ENCODE measurements around the gene RPS6KA1.

The RPS6KA1 gene

DNA sequence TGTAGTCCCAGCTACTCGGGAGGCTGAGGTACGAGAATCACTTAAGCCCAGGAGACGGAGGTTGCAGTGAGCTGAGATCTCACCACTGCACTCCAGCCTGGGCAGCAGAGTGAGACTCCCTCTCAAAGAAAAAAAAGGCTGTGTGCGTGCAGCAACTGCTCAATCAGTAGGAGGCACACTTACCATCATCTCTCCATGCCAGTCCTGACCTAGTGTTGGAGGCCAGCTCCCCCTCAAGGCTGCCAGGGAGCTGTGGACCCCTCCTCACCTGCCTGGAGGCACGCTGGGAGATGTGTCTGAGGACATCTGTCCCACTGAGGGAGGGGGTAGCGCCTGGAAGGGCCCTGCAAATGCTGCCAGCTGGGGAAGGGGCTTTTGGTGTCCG, 11.9 kb downstream of the RPS6KA1 start:
- Histone ChIP-seq H3K36me3 (ENCODE audit: control insufficient read depth, insufficient read depth, low read length) (peaks cover under 1% of the 10 kb centered on the region; the same call in 1 of the 2 replicates), H3K9me3 (ENCODE audit: control insufficient read depth, insufficient read depth, low read length) (no peaks in the 10 kb centered on the region), H3K27ac (ENCODE audit: low read length) (no peak overlapping the region), H3K27me3 (ENCODE audit: control insufficient read depth, insufficient read depth, low read length) (no peaks in the 10 kb centered on the region), H3K4me1 (ENCODE audit: control insufficient read depth, insufficient read depth, low read length) (peaks cover 8% of the 10 kb centered on the region), H3K4me3 (ENCODE audit: low read length) (no peak overlapping the region)
- WGBS (ENCODE audit: insufficient coverage, insufficient read length): no CpG with 5 or more reads among the region's 7 CpGs
- DNase-seq (ENCODE audit: low read depth, low spot score): no peak

DNA sequence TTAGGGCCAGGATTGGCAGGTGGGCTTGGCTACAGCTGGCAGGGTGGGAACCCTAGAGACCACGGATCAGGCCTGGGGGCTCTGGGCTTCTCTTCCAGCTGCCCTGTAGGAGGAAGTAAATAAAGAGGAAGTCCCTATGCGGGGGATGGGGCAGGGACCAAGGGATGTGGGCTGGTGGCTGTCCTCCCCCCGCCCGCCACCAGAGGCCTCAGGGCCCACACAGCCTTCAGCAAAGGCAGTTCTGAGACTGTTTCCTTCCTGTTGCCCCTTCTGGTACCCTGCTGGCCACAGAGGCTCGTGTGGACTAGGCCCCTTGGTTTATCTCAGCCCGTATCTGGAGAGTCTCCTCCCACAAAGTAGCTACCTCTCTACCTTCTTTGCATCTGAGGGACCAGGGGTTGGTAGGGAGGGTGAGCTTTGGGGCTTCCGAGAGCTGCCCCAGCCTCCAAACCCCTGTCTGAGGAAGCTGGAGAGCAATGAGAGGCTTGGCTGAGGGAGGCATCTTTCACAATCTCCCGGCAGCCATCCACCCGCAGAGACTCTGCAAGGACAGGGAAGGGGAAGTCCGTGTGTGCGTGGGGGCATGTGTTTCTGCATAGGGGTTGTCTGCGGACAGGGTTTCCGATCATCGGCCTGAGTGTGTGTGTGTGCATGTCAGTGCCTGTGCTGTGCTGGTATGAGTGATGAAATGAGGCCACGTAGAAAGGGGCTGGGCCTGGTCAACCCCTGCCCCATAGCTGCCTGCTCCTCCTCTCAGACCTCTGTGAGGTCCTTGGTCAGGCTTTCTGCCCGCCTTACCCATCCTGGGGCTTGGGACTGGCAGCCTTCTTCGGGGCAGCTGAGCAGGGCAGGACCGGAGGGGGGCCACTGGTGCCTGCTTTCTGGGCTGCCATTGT, 12.5 kb downstream of the RPS6KA1 start:
- no peak for DNase-seq (ENCODE audit: low read depth, low spot score)
- Histone ChIP-seq H3K4me3 (ENCODE audit: low read length) (no peak overlapping the region), H3K4me1 (ENCODE audit: control insufficient read depth, insufficient read depth, low read length) (peaks cover 8% of the 10 kb centered on the region), H3K36me3 (ENCODE audit: control insufficient read depth, insufficient read depth, low read length) (peaks cover 7% of the 10 kb centered on the region; the same call in 1 of the 2 replicates), H3K27me3 (ENCODE audit: control insufficient read depth, insufficient read depth, low read length) (no peaks in the 10 kb centered on the region), H3K27ac (ENCODE audit: low read length) (no peak overlapping the region), H3K9me3 (ENCODE audit: control insufficient read depth, insufficient read depth, low read length) (no peaks in the 10 kb centered on the region)
- WGBS (ENCODE audit: insufficient coverage, insufficient read length): no CpG with 5 or more reads among the region's 18 CpGs

DNA sequence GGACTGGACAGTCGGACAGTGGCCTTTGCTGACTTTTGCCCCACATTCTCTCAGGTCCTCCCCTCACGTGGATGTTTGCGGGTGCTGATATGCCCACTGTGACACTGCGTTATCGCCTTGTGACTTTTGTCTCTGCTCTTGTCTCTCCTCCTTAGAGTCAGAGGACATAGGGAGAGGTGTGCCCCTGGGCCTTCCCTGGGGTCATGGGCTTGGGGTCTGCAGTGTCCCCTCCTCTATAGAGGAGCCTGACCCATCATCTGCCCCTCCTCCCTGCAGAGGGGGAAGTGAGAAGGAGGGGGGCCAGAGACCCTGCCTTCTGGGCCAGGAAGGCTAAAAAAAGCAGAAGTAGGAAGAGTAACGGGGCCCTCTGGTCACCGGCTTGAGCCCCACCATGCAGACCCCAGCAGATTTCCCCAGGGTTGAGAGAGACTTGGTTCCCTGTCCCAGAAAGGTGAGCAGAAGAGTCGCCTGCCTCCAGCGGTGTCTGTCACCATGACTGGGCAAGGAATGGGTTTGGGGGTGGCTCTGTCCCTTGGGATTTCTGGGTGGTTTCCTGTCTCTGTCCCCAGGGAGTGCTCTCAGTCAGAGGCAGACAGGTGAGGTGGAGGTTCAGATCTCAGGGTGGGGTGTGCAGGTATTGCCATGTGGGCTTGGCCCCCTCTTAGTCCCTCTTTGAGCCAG, 13.3 kb downstream of the RPS6KA1 start:
- H3K27me3 ChIP-seq (ENCODE audit: control insufficient read depth, insufficient read depth, low read length): no peaks in the 10 kb centered on the region
- DNase-seq (ENCODE audit: low read depth, low spot score): no peak
- no peak overlapping the region for H3K27ac ChIP-seq (ENCODE audit: low read length)
- H3K4me1 ChIP-seq (ENCODE audit: control insufficient read depth, insufficient read depth, low read length): peaks cover 8% of the 10 kb centered on the region
- H3K9me3 ChIP-seq (ENCODE audit: control insufficient read depth, insufficient read depth, low read length): no peaks in the 10 kb centered on the region
- peaks cover 10% of the 10 kb centered on the region; the same call in 1 of the 2 replicates for H3K36me3 ChIP-seq (ENCODE audit: control insufficient read depth, insufficient read depth, low read length)
- H3K4me3 ChIP-seq (ENCODE audit: low read length): no peak overlapping the region
- no CpG with 5 or more reads among the region's 9 CpGs for WGBS (ENCODE audit: insufficient coverage, insufficient read length)

DNA sequence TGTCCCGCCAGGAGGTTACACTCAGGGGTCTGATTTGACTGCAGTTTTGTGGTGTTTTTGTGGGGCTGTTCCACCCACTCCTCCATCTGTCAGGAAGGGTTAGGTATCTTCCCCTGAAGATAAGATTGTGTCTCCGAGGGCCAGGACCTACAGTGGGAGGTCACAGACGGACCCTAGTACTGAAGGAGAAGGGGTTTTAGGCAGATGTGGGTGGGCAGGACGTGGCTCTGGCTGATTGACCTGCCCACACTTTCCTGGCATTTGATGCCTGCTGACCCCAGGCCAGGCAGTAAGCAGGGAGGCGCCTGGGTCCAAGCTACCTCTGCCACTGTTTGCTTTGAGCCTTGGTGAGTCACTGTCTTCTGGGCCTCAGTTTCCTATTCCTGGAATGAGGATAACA, 13.9 kb downstream of the RPS6KA1 start:
- no CpG with 5 or more reads among the region's 5 CpGs for WGBS (ENCODE audit: insufficient coverage, insufficient read length)
- H3K27me3 ChIP-seq (ENCODE audit: control insufficient read depth, insufficient read depth, low read length): no peaks in the 10 kb centered on the region
- no peak for DNase-seq (ENCODE audit: low read depth, low spot score)
- peaks cover 12% of the 10 kb centered on the region for H3K36me3 ChIP-seq (ENCODE audit: control insufficient read depth, insufficient read depth, low read length)
- H3K4me3 ChIP-seq (ENCODE audit: low read length): no peak overlapping the region
- no peaks in the 10 kb centered on the region for H3K9me3 ChIP-seq (ENCODE audit: control insufficient read depth, insufficient read depth, low read length)
- no peak overlapping the region for H3K27ac ChIP-seq (ENCODE audit: low read length)
- peaks cover 8% of the 10 kb centered on the region for H3K4me1 ChIP-seq (ENCODE audit: control insufficient read depth, insufficient read depth, low read length)

DNA sequence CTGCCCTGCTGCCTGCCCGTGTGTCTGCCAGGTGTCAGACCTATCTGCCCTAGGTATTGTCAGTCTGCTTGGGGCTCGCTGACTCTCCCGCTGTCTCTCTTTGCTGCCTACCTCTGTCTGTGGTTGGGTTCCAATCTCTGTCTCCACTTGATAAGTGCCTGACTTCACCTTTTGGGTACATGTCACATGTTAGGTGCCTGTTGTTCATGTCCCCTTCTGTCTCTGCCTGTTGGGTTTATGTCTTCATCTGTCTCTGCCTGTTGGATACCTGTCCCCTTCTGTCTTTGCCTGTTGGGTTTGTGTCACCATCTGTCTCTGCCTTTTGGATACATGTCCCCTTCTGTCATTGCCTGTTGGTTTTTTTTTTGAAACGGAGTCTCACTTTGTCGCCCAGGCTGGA, 14.6 kb downstream of the RPS6KA1 start:
- Histone ChIP-seq H3K36me3 (ENCODE audit: control insufficient read depth, insufficient read depth, low read length) (peaks cover 12% of the 10 kb centered on the region), H3K27ac (ENCODE audit: low read length) (no peak overlapping the region), H3K9me3 (ENCODE audit: control insufficient read depth, insufficient read depth, low read length) (no peaks in the 10 kb centered on the region), H3K27me3 (ENCODE audit: control insufficient read depth, insufficient read depth, low read length) (no peaks in the 10 kb centered on the region), H3K4me1 (ENCODE audit: control insufficient read depth, insufficient read depth, low read length) (peaks cover 8% of the 10 kb centered on the region), H3K4me3 (ENCODE audit: low read length) (no peak overlapping the region)
- no peak for DNase-seq (ENCODE audit: low read depth, low spot score)
- WGBS (ENCODE audit: insufficient coverage, insufficient read length): no CpG with 5 or more reads among the region's 5 CpGs

DNA sequence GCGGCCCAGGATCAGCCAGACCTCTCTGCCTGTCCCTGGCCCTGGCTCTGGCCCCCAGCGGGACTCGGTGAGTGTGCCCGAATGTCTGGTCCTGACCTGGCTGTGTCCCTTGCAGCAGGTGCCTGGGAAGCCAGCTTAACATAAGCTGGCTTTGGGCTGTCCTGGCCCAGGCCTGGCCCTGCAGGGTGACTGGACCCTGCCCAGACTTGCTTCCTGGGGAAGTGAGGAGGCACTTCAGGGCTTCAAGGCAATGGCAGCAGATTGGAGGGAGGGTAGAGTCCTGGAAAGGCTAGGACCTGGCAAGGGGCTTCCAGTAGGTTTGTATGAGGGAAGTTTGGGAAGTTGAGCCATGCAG, 16.4 kb downstream of the RPS6KA1 start:
- WGBS (ENCODE audit: insufficient coverage, insufficient read length): no CpG with 5 or more reads among the region's 4 CpGs
- Histone ChIP-seq H3K4me3 (ENCODE audit: low read length) (no peak overlapping the region), H3K4me1 (ENCODE audit: control insufficient read depth, insufficient read depth, low read length) (peaks cover 8% of the 10 kb centered on the region), H3K27me3 (ENCODE audit: control insufficient read depth, insufficient read depth, low read length) (no peaks in the 10 kb centered on the region), H3K27ac (ENCODE audit: low read length) (no peak overlapping the region), H3K9me3 (ENCODE audit: control insufficient read depth, insufficient read depth, low read length) (no peaks in the 10 kb centered on the region), H3K36me3 (ENCODE audit: control insufficient read depth, insufficient read depth, low read length) (peaks cover 13% of the 10 kb centered on the region)
- DNase-seq (ENCODE audit: low read depth, low spot score): no peak

DNA sequence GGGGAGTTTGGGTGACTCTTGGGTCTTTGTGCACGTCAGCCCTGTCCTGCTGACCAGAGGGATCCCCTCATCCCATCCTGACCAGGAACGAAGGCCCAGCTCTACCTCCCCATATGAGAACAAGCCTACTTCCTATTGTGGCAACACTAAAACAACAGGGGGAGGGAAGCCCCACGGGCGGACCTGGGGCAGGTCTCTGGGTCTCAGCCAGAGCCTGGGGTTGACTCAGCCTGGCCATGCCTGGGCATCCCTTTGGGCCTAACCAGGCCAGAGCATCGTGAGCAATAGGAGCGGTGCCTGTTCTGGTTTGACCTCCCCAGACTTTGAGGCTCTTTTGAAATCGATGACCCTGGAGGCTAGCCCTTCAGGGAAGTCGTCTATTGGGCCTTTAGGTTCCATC, 16.8 kb downstream of the RPS6KA1 start:
- WGBS (ENCODE audit: insufficient coverage, insufficient read length): no CpG with 5 or more reads among the region's 8 CpGs
- Histone ChIP-seq H3K36me3 (ENCODE audit: control insufficient read depth, insufficient read depth, low read length) (peaks cover 16% of the 10 kb centered on the region), H3K9me3 (ENCODE audit: control insufficient read depth, insufficient read depth, low read length) (no peaks in the 10 kb centered on the region), H3K27ac (ENCODE audit: low read length) (no peak overlapping the region), H3K4me1 (ENCODE audit: control insufficient read depth, insufficient read depth, low read length) (peaks cover 8% of the 10 kb centered on the region), H3K27me3 (ENCODE audit: control insufficient read depth, insufficient read depth, low read length) (no peaks in the 10 kb centered on the region), H3K4me3 (ENCODE audit: low read length) (no peak overlapping the region)
- no peak for DNase-seq (ENCODE audit: low read depth, low spot score)

DNA sequence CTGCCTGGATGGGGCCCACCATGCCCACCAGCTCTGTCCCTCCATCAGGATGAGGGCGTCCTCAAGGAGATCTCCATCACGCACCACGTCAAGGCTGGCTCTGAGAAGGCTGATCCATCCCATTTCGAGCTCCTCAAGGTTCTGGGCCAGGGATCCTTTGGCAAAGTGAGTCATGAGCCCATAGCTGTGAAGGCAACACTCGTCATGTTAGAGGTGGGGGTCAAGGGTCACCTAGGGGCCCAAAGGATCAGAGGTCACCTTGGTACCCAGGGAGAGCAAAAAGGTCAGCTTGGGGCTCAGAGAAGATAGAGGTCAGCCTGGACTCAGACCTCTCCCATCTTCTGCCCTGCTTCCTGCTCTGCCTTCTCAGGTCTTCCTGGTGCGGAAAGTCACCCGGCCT, 17.3 kb downstream of the RPS6KA1 start:
- Histone ChIP-seq H3K4me1 (ENCODE audit: control insufficient read depth, insufficient read depth, low read length) (peaks cover 5% of the 10 kb centered on the region), H3K27me3 (ENCODE audit: control insufficient read depth, insufficient read depth, low read length) (no peaks in the 10 kb centered on the region), H3K27ac (ENCODE audit: low read length) (no peak overlapping the region), H3K9me3 (ENCODE audit: control insufficient read depth, insufficient read depth, low read length) (no peaks in the 10 kb centered on the region), H3K4me3 (ENCODE audit: low read length) (no peak overlapping the region), H3K36me3 (ENCODE audit: control insufficient read depth, insufficient read depth, low read length) (peaks cover 20% of the 10 kb centered on the region)
- WGBS (ENCODE audit: insufficient coverage, insufficient read length): no CpG with 5 or more reads among the region's 7 CpGs
- DNase-seq (ENCODE audit: low read depth, low spot score): no peak

DNA sequence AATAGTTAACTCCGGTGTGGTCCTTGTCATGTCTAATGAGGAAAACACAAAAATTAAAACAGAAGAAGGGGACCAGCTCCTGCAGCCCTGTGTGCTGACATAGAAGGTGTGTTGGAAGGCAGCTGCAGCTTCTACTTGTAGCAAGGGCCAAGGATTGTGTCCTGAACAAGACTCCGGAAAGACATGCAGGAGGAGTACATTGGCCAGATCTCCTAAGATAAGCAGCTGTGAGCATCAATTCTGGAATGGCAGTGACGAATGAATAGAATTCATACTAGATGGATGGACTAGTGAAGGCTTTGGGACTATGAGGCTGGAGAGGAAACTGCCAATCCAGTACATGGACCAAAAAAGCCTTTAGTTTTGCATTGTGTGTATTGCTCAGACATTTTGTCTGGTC, 19.3 kb downstream of the RPS6KA1 start:
- DNase-seq (ENCODE audit: low read depth, low spot score): no peak
- no peaks in the 10 kb centered on the region for H3K27me3 ChIP-seq (ENCODE audit: control insufficient read depth, insufficient read depth, low read length)
- peaks cover 27% of the 10 kb centered on the region for H3K36me3 ChIP-seq (ENCODE audit: control insufficient read depth, insufficient read depth, low read length)
- no CpG with 5 or more reads among the region's 3 CpGs for WGBS (ENCODE audit: insufficient coverage, insufficient read length)
- H3K27ac ChIP-seq (ENCODE audit: low read length): no peak overlapping the region
- H3K9me3 ChIP-seq (ENCODE audit: control insufficient read depth, insufficient read depth, low read length): no peaks in the 10 kb centered on the region
- no peak overlapping the region for H3K4me3 ChIP-seq (ENCODE audit: low read length)
- peaks cover 2% of the 10 kb centered on the region; the same call in 1 of the 2 replicates for H3K4me1 ChIP-seq (ENCODE audit: control insufficient read depth, insufficient read depth, low read length)

DNA sequence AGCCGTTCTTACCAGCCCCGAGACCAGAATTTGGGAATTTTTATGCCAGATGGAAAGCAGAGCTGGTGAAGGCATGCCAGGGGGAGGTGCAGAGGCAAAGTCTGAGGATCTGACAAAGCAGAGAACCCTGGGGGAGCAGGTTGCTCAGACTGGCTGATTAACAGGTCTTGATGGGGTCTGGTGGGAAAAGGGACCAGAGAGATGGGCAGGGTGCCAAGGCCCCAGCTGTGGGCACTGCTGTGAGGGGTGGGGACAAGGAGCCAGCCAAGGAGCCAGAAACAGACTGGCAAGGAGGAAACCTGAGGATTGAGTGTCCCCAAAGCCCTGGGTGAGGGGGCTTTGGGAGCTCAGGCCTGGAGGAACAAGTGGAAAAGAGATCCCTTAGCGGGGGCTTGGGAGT, 21.4 kb downstream of the RPS6KA1 start:
- WGBS (ENCODE audit: insufficient coverage, insufficient read length): no CpG with 5 or more reads among the region's 3 CpGs

More for the DNA sequence above, 21.4 kb downstream of the RPS6KA1 start:
- Histone ChIP-seq H3K4me3 (ENCODE audit: low read length) (no peak overlapping the region), H3K27me3 (ENCODE audit: control insufficient read depth, insufficient read depth, low read length) (no peaks in the 10 kb centered on the region), H3K36me3 (ENCODE audit: control insufficient read depth, insufficient read depth, low read length) (peaks cover 27% of the 10 kb centered on the region), H3K27ac (ENCODE audit: low read length) (no peak overlapping the region), H3K4me1 (ENCODE audit: control insufficient read depth, insufficient read depth, low read length) (no peaks in the 10 kb centered on the region), H3K9me3 (ENCODE audit: control insufficient read depth, insufficient read depth, low read length) (no peaks in the 10 kb centered on the region)
- DNase-seq (ENCODE audit: low read depth, low spot score): no peak
